AG04450 (cell line): ENCODE measurements around the gene ZNF728. TPM values are rescaled to one million over a fixed set of nuclear protein-coding genes. Genes with fewer than 3 reads are reported as not detected.
"Not testable (repeated sequence)": the region's sequence is repeated elsewhere in the genome, so short reads cannot be mapped to it uniquely, and the experiment has no call there.

Experiments used
- CTCF ChIA-PET: fragments of 300-600, 350-600 bp; formaldehyde crosslinking; extraction: SDS; loops from one replicate; lab custom pipeline; 2022; ENCODE audit warnings: antibody characterized with exemption, inconsistent platforms; lab: Charles Lee
- POLR2A ChIA-PET: fragments of 350-600 bp; formaldehyde crosslinking; extraction: SDS; loops from one replicate; lab custom pipeline; 2021; ENCODE audit warnings: antibody characterized with exemption, inconsistent platforms; lab: Yijun Ruan, JAX
- DNase-seq: peaks from one replicate; pipeline ENCODE4 v3.0.0-alpha.2; 2011; ENCODE audit warnings: low read depth, low spot score
- H3K27ac ChIP-seq: one replicate; pipeline ENCODE4 v1.5.1; 2012; ENCODE audit warnings: low read depth, low read length, control low read depth
- H3K27me3 ChIP-seq: one replicate; pipeline ENCODE4 v1.6.0; 2012; ENCODE audit warnings: low read length; ENCODE audit not compliant: control insufficient read depth, insufficient read depth
- H3K4me3 ChIP-seq: 2 replicates; pipeline ENCODE4 v1.5.1; 2011; ENCODE audit warnings: mild to moderate bottlenecking, low read depth, low read length, control low read depth
- H3K9me3 ChIP-seq: 2 replicates; pipeline ENCODE4 v1.5.1; 2012; ENCODE audit warnings: low read length; ENCODE audit not compliant: control insufficient read depth, insufficient read depth
- polyA plus RNA-seq: library from polyadenylated mRNA; depleted of rRNA; stranded (reverse); fragments of >200 nt; gene quantifications from 2 replicates; pipeline ENCODE4 v1.2.3, GENCODE V29; 2011
- TF ChIP-seq, protein P1 (sequence below): IDR thresholded peaks from 2 replicates; pipeline ENCODE4 v1.5.1; 2011; ENCODE audit warnings: low read depth, low read length, control low read depth, inconsistent platforms

The ZNF728 gene
- polyA plus RNA-seq, 1 experiment: not detected

- TF ChIP-seq, protein P1, sequence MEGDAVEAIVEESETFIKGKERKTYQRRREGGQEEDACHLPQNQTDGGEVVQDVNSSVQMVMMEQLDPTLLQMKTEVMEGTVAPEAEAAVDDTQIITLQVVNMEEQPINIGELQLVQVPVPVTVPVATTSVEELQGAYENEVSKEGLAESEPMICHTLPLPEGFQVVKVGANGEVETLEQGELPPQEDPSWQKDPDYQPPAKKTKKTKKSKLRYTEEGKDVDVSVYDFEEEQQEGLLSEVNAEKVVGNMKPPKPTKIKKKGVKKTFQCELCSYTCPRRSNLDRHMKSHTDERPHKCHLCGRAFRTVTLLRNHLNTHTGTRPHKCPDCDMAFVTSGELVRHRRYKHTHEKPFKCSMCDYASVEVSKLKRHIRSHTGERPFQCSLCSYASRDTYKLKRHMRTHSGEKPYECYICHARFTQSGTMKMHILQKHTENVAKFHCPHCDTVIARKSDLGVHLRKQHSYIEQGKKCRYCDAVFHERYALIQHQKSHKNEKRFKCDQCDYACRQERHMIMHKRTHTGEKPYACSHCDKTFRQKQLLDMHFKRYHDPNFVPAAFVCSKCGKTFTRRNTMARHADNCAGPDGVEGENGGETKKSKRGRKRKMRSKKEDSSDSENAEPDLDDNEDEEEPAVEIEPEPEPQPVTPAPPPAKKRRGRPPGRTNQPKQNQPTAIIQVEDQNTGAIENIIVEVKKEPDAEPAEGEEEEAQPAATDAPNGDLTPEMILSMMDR: no peak
- Histone ChIP-seq H3K9me3 (peaks cover 12% of the 10 kb centered on the region), H3K27me3 (no peaks in the 10 kb centered on the region), H3K27ac (no peak overlapping the region), H3K4me3 (no peak overlapping the region)
- no peak for DNase-seq
- ChIA-PET POLR2A (no interaction called here), CTCF (no interaction called here)
These were observed 12.7 kb upstream of the ZNF728 start for GRCh38 chr19:23015660-23016059.

DNA sequence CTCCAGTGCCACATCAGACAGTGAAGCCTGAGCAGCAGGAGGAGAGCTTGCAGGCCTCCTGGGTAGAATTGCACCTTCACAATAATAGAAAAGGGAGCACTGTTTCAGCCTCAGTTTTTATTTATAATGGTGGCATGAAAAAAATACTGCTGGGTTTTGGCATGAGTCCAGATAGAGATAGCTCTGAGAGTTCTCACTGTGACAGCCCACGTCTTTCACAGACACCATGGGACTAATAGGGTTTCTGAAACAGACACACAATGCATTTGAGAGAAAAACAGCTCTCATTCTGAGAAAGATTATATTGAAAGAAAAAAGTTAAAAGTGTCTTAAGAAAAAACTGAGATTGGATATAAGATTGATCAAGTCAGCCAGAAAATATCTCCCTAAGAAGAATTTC, 8.0 kb downstream of the ZNF728 start:
- POLR2A ChIA-PET, CTCF ChIA-PET, H3K4me3 ChIP-seq, DNase-seq, H3K27me3 ChIP-seq, H3K27ac ChIP-seq, H3K9me3 ChIP-seq: not testable (repeated sequence)

- POLR2A ChIA-PET: no interaction called here
- Histone ChIP-seq H3K27me3 (no peaks in the 10 kb centered on the region), H3K4me3 (no peak overlapping the region), H3K9me3 (peaks cover 12% of the 10 kb centered on the region; the same call in 1 of the 2 replicates), H3K27ac (no peak overlapping the region)
- TF ChIP-seq, protein P1: no peak
- DNase-seq: no peak
- CTCF ChIA-PET: no interaction called here
These were observed 26.7 kb downstream of the ZNF728 start for GRCh38 chr19:22976248-22976647.

DNA sequence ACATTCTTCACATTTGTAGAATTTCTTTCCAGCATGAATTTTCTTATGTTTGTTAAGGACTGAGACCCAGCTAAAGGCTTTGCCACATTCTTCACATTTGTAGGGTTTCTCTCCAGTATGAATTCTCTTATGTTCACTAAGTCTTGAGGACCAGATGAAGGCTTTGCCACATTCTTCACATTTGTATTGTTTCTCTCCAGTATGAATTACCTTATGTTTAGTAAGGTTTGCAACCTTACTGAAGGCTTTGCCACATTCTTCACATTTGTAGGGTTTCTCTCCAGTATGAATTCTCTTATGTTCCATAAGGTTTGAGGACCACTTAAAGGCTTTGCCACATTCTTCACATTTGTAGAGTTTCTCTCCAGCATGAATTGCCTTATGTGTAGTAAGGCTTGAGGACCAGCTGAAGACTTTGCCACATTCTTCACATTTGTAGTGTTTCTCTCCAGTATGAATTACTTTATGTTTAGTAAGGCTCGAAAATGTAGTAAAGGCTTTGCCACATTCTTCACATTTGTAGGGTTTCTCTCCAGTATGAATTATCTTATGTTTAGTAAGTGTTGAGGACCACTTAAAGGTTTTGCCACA, 27.3 kb downstream of the ZNF728 start:
- DNase-seq, H3K27ac ChIP-seq, CTCF ChIA-PET, H3K27me3 ChIP-seq, POLR2A ChIA-PET, H3K4me3 ChIP-seq: not testable (repeated sequence)
- H3K9me3 ChIP-seq: peaks cover 12% of the 10 kb centered on the region; the same call in 1 of the 2 replicates

DNA sequence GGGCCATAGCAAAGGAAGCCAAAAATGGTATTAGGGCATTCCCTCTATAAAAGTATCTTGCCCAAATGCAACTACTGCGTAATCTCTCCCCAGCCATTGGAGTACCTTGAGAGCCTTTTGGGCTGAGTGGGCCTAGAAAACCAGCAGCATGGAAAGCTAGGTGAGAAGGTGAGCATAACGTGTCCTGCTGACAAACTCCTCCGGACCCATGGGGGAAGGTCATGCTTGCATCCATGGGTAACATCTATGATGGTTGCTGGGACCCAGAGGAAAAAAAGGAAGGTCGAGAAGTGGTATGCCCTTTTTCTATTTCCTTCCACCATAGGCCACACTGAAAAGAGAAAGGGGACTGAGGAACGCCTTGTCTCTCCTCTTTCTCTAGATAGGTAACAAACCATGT, 57.4 kb downstream of the ZNF728 start:
- Histone ChIP-seq H3K27me3 (no peaks in the 10 kb centered on the region), H3K9me3 (peaks cover 26% of the 10 kb centered on the region), H3K4me3 (no peak overlapping the region), H3K27ac (no peak overlapping the region)
- CTCF ChIA-PET: no interaction called here
- POLR2A ChIA-PET: no interaction called here
- no peak for DNase-seq
- TF ChIP-seq, protein P1: no peak

GRCh38 chr19:22935151-22935550, 67.8 kb downstream of the ZNF728 start:
- POLR2A ChIA-PET: no interaction called here
- DNase-seq: no peak
- peaks cover 22% of the 10 kb centered on the region; the same call in 1 of the 2 replicates for H3K9me3 ChIP-seq
- CTCF ChIA-PET: no interaction called here
- no peaks in the 10 kb centered on the region for H3K27me3 ChIP-seq
- TF ChIP-seq, protein P1: no peak
- no peak overlapping the region for H3K27ac ChIP-seq
- H3K4me3 ChIP-seq: no peak overlapping the region

DNA sequence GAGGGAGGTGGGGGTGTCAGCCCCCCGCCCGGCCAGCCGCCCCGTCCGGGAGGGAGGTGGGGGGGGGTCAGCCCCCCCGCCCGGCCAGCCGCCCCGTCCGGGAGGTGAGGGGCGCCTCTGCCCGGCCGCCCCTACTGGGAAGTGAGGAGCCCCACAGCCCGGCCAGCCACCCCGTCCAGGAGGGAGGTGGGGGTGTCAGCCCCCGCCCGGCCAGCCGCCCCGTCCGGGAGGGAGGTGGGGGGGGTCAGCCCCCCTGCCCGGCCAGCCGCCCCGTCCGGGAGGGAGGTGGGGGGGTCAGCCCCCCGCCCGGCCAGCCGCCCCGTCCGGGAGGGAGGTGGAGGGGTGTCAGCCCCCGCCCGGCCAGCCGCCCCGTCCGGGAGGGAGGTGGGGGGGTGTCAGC, 75.4 kb downstream of the ZNF728 start:
- CTCF ChIA-PET: not testable (repeated sequence)

GRCh38 chr19:22925181-22925580, 77.8 kb downstream of the ZNF728 start:
- H3K27me3 ChIP-seq, POLR2A ChIA-PET, DNase-seq, H3K4me3 ChIP-seq, CTCF ChIA-PET, H3K27ac ChIP-seq: not testable (repeated sequence)
- H3K9me3 ChIP-seq: peaks cover 20% of the 10 kb centered on the region; the same call in 1 of the 2 replicates

More for the DNA sequence above, 75.4 kb downstream of the ZNF728 start:
- H3K27me3 ChIP-seq, DNase-seq, H3K27ac ChIP-seq, H3K4me3 ChIP-seq, POLR2A ChIA-PET: not testable (repeated sequence)
- H3K9me3 ChIP-seq: peaks cover 17% of the 10 kb centered on the region; the same call in 1 of the 2 replicates
